K562 (cell line): Measurements from ENCODE around the gene FILIP1L. TPM values are rescaled to one million over a fixed set of nuclear protein-coding genes. Genes with fewer than 3 reads are reported as not detected.
A peak's percentile ranks its signal among the peaks of the same experiment; 100 is the strongest.

Experiments
- ATAC-seq: fragments of 200-7000 bp; cut with Tn5 transposase; 3 replicates; pipeline ENCODE4 v1.9.1; 2020; ENCODE audit warnings: moderate library complexity
- BruUV-seq: library from RNA; stranded (reverse); fragments of 400-500 nt; replicated peaks from 2 replicates; lab custom pipeline; 2021; lab: Mats Ljungman, UMichigan
- CTCF ChIA-PET: fragments of 300-600 bp; formaldehyde crosslinking; extraction: SDS; loops from one replicate; lab custom pipeline; 2021; ENCODE audit warnings: low intra/inter-chr PET ratio; lab: Yijun Ruan, JAX
- POLR2A ChIA-PET: fragments of 300-600, 350-650 bp; sonication (Branson Sonifier 250); formaldehyde crosslinking; extraction: SDS; loops from one replicate; lab custom pipeline; 2021; ENCODE audit warnings: antibody characterized with exemption, inconsistent platforms; lab: Yijun Ruan, JAX
- DNase-seq, 4 experiments: peaks; one replicate each; pipeline versions ENCODE4 v3.0.0 to v3.0.0-alpha.2; 2011 to 2018; ENCODE audit warnings: low spot score in 3 of 4, mixed read lengths in 3 of 4; ENCODE audit errors: extremely low read depth in 1 of 4
- FAIRE-seq: peaks from 2 replicates; lab custom pipeline; 2011; peaks lifted over from hg19 to GRCh38; lab: Jason Lieb, UNC
- H2AFZ ChIP-seq: 2 replicates; pipeline ENCODE4 v1.6.0; 2011; ENCODE audit warnings: low read depth, low read length, control low read depth, inconsistent platforms
- H3K27ac ChIP-seq: fragments of 200-600 bp; 3 replicates; pipeline ENCODE4 v1.8.0; 2011; ENCODE audit warnings: low read depth, mild to moderate bottlenecking, control low read depth, inconsistent platforms, low read length, moderate library complexity, mixed read lengths; ENCODE audit errors: extremely low read depth
- H3K27me3 ChIP-seq, 2 experiments: fragments of 300-600 bp in 1 of 2; 2 replicates in 1 of 2; 3 replicates in 1 of 2; pipeline versions ENCODE4 v1.6.0 to v1.8.0; 2011; ENCODE audit warnings: inconsistent platforms in 2 of 2, low read length in 2 of 2, mild to moderate bottlenecking in 1 of 2, mixed read lengths in 1 of 2, moderate library complexity in 1 of 2; ENCODE audit not compliant: control insufficient read depth in 2 of 2, insufficient read depth in 2 of 2
- H3K36me3 ChIP-seq: fragments of 300-600 bp; 3 replicates; pipeline ENCODE4 v1.8.0; 2011; ENCODE audit warnings: mild to moderate bottlenecking, low read length, inconsistent platforms; ENCODE audit not compliant: control insufficient read depth, insufficient read depth
- H3K4me1 ChIP-seq, 2 experiments: fragments of 200-600 bp in 1 of 2; replicated peaks in 1 of 2; 2 replicates in 1 of 2; 3 replicates in 1 of 2; pipeline versions ENCODE4 v1.5.1 to v1.8.0; 2011; ENCODE audit warnings: inconsistent platforms in 2 of 2, low read length in 2 of 2, mild to moderate bottlenecking in 1 of 2, mixed read lengths in 1 of 2, moderate library complexity in 1 of 2; ENCODE audit not compliant: control insufficient read depth in 2 of 2, insufficient read depth in 2 of 2
- H3K4me2 ChIP-seq: 2 replicates; pipeline ENCODE4 v1.6.1; 2011; ENCODE audit warnings: low read length, control low read depth, inconsistent platforms, mixed read lengths; ENCODE audit not compliant: insufficient read depth
- H3K4me3 ChIP-seq: fragments of 200-600 bp; sonication (generic), shearing (Covaris generic); 2 replicates; pipeline ENCODE4 v1.5.1; 2016; ENCODE audit warnings: control low read depth, inconsistent platforms
- H3K79me2 ChIP-seq: fragments of 200-600 bp; 3 replicates; pipeline ENCODE4 v1.8.0; 2011; ENCODE audit warnings: low read length, inconsistent platforms; ENCODE audit not compliant: control insufficient read depth, insufficient read depth
- H3K9ac ChIP-seq, 2 experiments: 2 replicates each; pipeline versions ENCODE4 v1.6.0 to v1.6.1; 2011; ENCODE audit warnings: low read depth in 2 of 2, low read length in 2 of 2, control low read depth in 1 of 2, inconsistent platforms in 1 of 2, mild to moderate bottlenecking in 1 of 2, mixed read lengths in 1 of 2; ENCODE audit not compliant: insufficient read depth in 1 of 2
- H3K9me1 ChIP-seq: one replicate; pipeline ENCODE4 v1.6.0; 2011; ENCODE audit warnings: inconsistent platforms, mild to moderate bottlenecking, low read length, moderate library complexity; ENCODE audit not compliant: control insufficient read depth, insufficient read depth
- H3K9me3 ChIP-seq: replicated peaks from 2 replicates; pipeline ENCODE4 v1.5.1; 2011; ENCODE audit warnings: low read depth, low read length, inconsistent platforms; ENCODE audit not compliant: control insufficient read depth, insufficient read depth
- H4K20me1 ChIP-seq: replicated peaks from 2 replicates; pipeline ENCODE4 v1.6.1; 2011; ENCODE audit warnings: low read length, inconsistent platforms, mixed read lengths; ENCODE audit not compliant: control insufficient read depth, insufficient read depth
- CBFA2T3 ChIP-seq: fragments of 450-650 bp; IDR thresholded peaks from 2 replicates; pipeline ENCODE4 v1.6.1; 2017
- CBX1 ChIP-seq: sonication (generic); IDR thresholded peaks from 2 replicates; pipeline ENCODE4 v1.6.1; 2016; ENCODE audit warnings: antibody characterized with exemption, low read depth, mild to moderate bottlenecking
- CREBBP ChIP-seq: IDR thresholded peaks from one replicate; pipeline ENCODE4 v1.6.1; 2012; ENCODE audit warnings: low read depth, mild to moderate bottlenecking, control low read depth, inconsistent platforms, low read length
- MCM5 ChIP-seq: fragments of 450-650 bp; IDR thresholded peaks from 2 replicates; pipeline ENCODE4 v1.6.1; 2016; ENCODE audit warnings: low read depth
- MEIS2 ChIP-seq: fragments of 450-650 bp; IDR thresholded peaks from 2 replicates; pipeline ENCODE4 v1.6.1; 2014; ENCODE audit warnings: mild to moderate bottlenecking; ENCODE audit not compliant: partially characterized antibody
- MYBL2 ChIP-seq, 2 experiments: fragments of 450-650 bp in 1 of 2; sonication (generic) in 1 of 2; formaldehyde crosslinking in 1 of 2; IDR thresholded peaks; 2 replicates each; pipeline versions ENCODE4 v1.6.1 to v1.8.1; 2017 to 2022; ENCODE audit warnings: borderline replicate concordance in 1 of 2, inconsistent platforms in 1 of 2, low read depth in 1 of 2, mild to moderate bottlenecking in 1 of 2, missing genetic modification reagents in 1 of 2, moderate library complexity in 1 of 2
- NCOR1 ChIP-seq: fragments of 450-650 bp; IDR thresholded peaks from 2 replicates; pipeline ENCODE4 v1.6.1; 2016; ENCODE audit warnings: mild to moderate bottlenecking, moderate library complexity
- PKNOX1 ChIP-seq: fragments of 450-650 bp; IDR thresholded peaks from 2 replicates; pipeline ENCODE4 v1.6.1; 2016
- SIRT6 ChIP-seq: IDR thresholded peaks from one replicate; pipeline ENCODE4 v1.6.1; 2012; ENCODE audit warnings: low read depth, mild to moderate bottlenecking, control low read depth, inconsistent platforms, low read length, moderate library complexity
- SMARCA4 ChIP-seq: fragments of 450-650 bp; IDR thresholded peaks from 2 replicates; pipeline ENCODE4 v1.6.1; 2016
- TRIM24 ChIP-seq, 2 experiments: fragments of 450-650 bp; IDR thresholded peaks; 2 replicates each; pipeline ENCODE4 v1.6.1; 2016
- XRCC4 ChIP-seq: IDR thresholded peaks from one replicate; pipeline ENCODE4 v1.6.1; 2011; ENCODE audit not compliant: insufficient read depth, insufficient read length; ENCODE audit errors: extremely low read depth
- ZEB2 ChIP-seq: fragments of 450-650 bp; IDR thresholded peaks from 2 replicates; pipeline ENCODE4 v1.6.1; 2016
- ZNF76 ChIP-seq: fragments of 250-450 bp; sonication (Bioruptor Pico); IDR thresholded peaks from 2 replicates; pipeline ENCODE4 v1.4.0; 2020; ENCODE audit warnings: mild to moderate bottlenecking, moderate library complexity, borderline replicate concordance
- ZNF77 ChIP-seq: fragments of 250-450 bp; sonication (Bioruptor Pico); IDR thresholded peaks from 2 replicates; pipeline ENCODE4 v1.5.0; 2020
- WGBS: fragments of 100-300 bp; shearing (Covaris generic); methylation state at CpG from one replicate; pipeline ENCODE4 v1.1.6; 2016; ENCODE audit warnings: low coverage, mixed read lengths; ENCODE audit not compliant: insufficient coverage; ENCODE audit errors: missing lambda C conversion rate; 5-methylcytosine and 5-hydroxymethylcytosine counted together
- in situ Hi-C: fragments of 300-500 bp; cut with MboI; formaldehyde crosslinking; loops from 4 replicates; pipeline ENCODE4 v1.15.0; 2018; ENCODE audit warnings: inconsistent platforms, mixed read lengths
- intact Hi-C: fragments of 100-400 bp; cut with micrococcal nuclease; formaldehyde crosslinking; loops from 2 replicates; pipeline ENCODE4 v1.14.2; 2022
- polyA plus RNA-seq, 8 experiments: library from polyadenylated mRNA; depleted of rRNA in 4 of 8; stranded (reverse) in 5 of 8; unstranded in 3 of 8; fragments of >200 nt; fragmentation: Nextera tagmentation in 2 of 8; fragmentation: Illumina TruSeq in 1 of 8; extraction: Ambion mirVana in 2 of 8; extraction: Trizol in 1 of 8; gene quantifications; 2 replicates each; pipeline versions ENCODE4 v1.2.1 to v1.2.3, GENCODE V29; 2011 to 2014; ENCODE audit warnings: inconsistent platforms in 1 of 8, missing spikeins in 1 of 8
- total RNA-seq, 7 experiments: library from RNA; depleted of rRNA in 6 of 7; stranded (reverse); fragments of >200 nt in 6 of 7; fragmentation: Illumina TruSeq in 2 of 7; extraction: Trizol in 2 of 7; gene quantifications; 2 replicates each; pipeline versions ENCODE4 v1.2.1 to v1.2.3, GENCODE V29; 2011 to 2021; ENCODE audit warnings: low replicate concordance in 1 of 7

Gene FILIP1L
- total and polyA plus RNA-seq, 9 of the 15 experiments (the other 6 are each of a cell fraction or from before 2014, with no cell fraction given): 0.50 to 2.1 (median 1.1) TPM

- H3K9ac ChIP-seq: no peak overlapping the region
- CTCF ChIA-PET: no interaction called here
- in situ Hi-C loops: no loop called here
- DNase-seq (peak in 3 of 4 experiments; percentile 8 to 24 (median 23)), ATAC-seq (peak; percentile 44; the same call in 1 of the 3 replicates), FAIRE-seq (no peak)
- no peaks in the 10 kb centered on the region for H3K36me3 ChIP-seq
- no peaks in the 10 kb centered on the region for H3K27me3 ChIP-seq
- intact Hi-C loops: no loop called here
- POLR2A ChIA-PET: interaction anchor here (0.8 to 1.4 kb wide), 4 partner anchors 13 to 23 kb away, joined by 3 to 6 read pairs (median 4); no protein-coding TSS in a partner anchor
- peaks cover 0 to 29% of the 10 kb centered on the region in 2 experiments; a peak in 2 of 5 replicates for H3K4me1 ChIP-seq
- no peaks in the 10 kb centered on the region for H3K79me2 ChIP-seq
- no peak overlapping the region for H2AFZ ChIP-seq
- H4K20me1 ChIP-seq: peaks cover 4% of the 10 kb centered on the region; the same call in 1 of the 2 replicates
- no peaks in the 10 kb centered on the region for H3K9me3 ChIP-seq
- H3K27ac ChIP-seq: no peak overlapping the region
- no peak overlapping the region for H3K4me3 ChIP-seq
- no TSS peak for BruUV-seq
- 3% methylated on average over 2 of the region's 2 CpGs for WGBS
- H3K9me1 ChIP-seq: no peaks in the 10 kb centered on the region
- no peak overlapping the region for H3K4me2 ChIP-seq
- no peak for TF ChIP-seq CREBBP
- no peak for TF ChIP-seq CBX1
- peak; percentile 71 for TF ChIP-seq CBFA2T3
- TF ChIP-seq SMARCA4: no peak
- TF ChIP-seq MYBL2 (IDR thresholded peaks at IDR 0.05; ENCODE audit: low read depth): no peak
- no peak for TF ChIP-seq MYBL2 (CRISPR knock-in tag; IDR thresholded peaks at IDR 0.05; ENCODE audit: borderline replicate concordance)
- TF ChIP-seq SIRT6: no peak
- TF ChIP-seq XRCC4: no peak
- no peak for TF ChIP-seq ZNF77 (CRISPR knock-in tag)
- TF ChIP-seq ZNF76: no peak
- peak; percentile 33; the same call in 1 of the 2 replicates for TF ChIP-seq ZEB2
- no peak for TF ChIP-seq MCM5
- no peak for TF ChIP-seq TRIM24 (IDR thresholded peaks at IDR 0.05)
- TF ChIP-seq NCOR1: peak; percentile 37; the same call in 1 of the 2 replicates
- peak; percentile 82 for TF ChIP-seq MEIS2
- 0 out of 2 replicates have a peak, but pooled peaks have one; percentile 26 for TF ChIP-seq PKNOX1
Measured at GRCh38 chr3:100029689-100030088, 84.6 kb downstream of the FILIP1L start.
